ENCODE data around the gene IGF2BP1. TPM values are rescaled to one million over a fixed set of nuclear protein-coding genes. Genes with fewer than 3 reads are reported as not detected.
"Not testable (repeated sequence)": the region's sequence is repeated elsewhere in the genome, so short reads cannot be mapped to it uniquely, and the experiment has no call there.

Gene IGF2BP1
- polyA plus RNA-seq, 1 donor from 2014 or later = 13.0 TPM

- Histone ChIP-seq H3K4me2 (ENCODE audit: low read length) (no peak overlapping the region), H3K9ac (ENCODE audit: low read length) (no peak overlapping the region), H3K36me3 (ENCODE audit: insufficient read depth, low read length) (no peaks in the 10 kb centered on the region), H4K20me1 (ENCODE audit: insufficient read depth) (no peaks in the 10 kb centered on the region), H3F3A (ENCODE audit: insufficient read depth, low read length, poor library complexity, severe bottlenecking) (no peaks in the 10 kb centered on the region), H3K9me3 (ENCODE audit: low read length) (no peaks in the 10 kb centered on the region), H3K4me3 (ENCODE audit: low read length) (no peak overlapping the region), H3K9me2 (ENCODE audit: insufficient read depth, low read length) (no peaks in the 10 kb centered on the region), H2AFZ (ENCODE audit: low read depth, low read length) (no peak overlapping the region), H3K27me3 (ENCODE audit: insufficient read depth, low read depth, low read length) (no peaks in the 10 kb centered on the region), H3K79me2 (replicated peaks; ENCODE audit: insufficient read depth, low read length) (no peaks in the 10 kb centered on the region), H3K27ac (ENCODE audit: low read length) (no peak overlapping the region)
- TF ChIP-seq CTCF (IDR thresholded peaks at IDR 0.05; ENCODE audit: poor library complexity, severe bottlenecking) (no peak), TAF1 (IDR thresholded peaks at IDR 0.05; ENCODE audit: low read depth) (no peak), POLR2AphosphoS5 (IDR thresholded peaks at IDR 0.05) (no peak), MXI1 (conservative IDR thresholded peaks at IDR 0.05; ENCODE audit: poor library complexity, severe bottlenecking) (no peak), EP300 (conservative IDR thresholded peaks at IDR 0.05; ENCODE audit: poor library complexity, severe bottlenecking) (no peak), SMC3 (conservative IDR thresholded peaks at IDR 0.05; ENCODE audit: poor library complexity) (no peak), RAD21 (conservative IDR thresholded peaks at IDR 0.05) (no peak), REST (IDR thresholded peaks at IDR 0.05; ENCODE audit: borderline replicate concordance) (no peak), EZH2 (IDR thresholded peaks at IDR 0.05; ENCODE audit: borderline replicate concordance, insufficient read depth, low read length, poor library complexity, severe bottlenecking) (no peak)
Observed at GRCh38 chr17:49082231-49082630, 85.0 kb downstream of the IGF2BP1 start.

- H3K4me2 ChIP-seq (ENCODE audit: low read length); H3K27ac ChIP-seq (ENCODE audit: low read length); H3F3A ChIP-seq (ENCODE audit: insufficient read depth, low read length, poor library complexity, severe bottlenecking); H3K27me3 ChIP-seq (ENCODE audit: insufficient read depth, low read depth, low read length); H3K9ac ChIP-seq (ENCODE audit: low read length); H3K4me3 ChIP-seq (ENCODE audit: low read length); H4K20me1 ChIP-seq (ENCODE audit: insufficient read depth); H3K79me2 ChIP-seq (replicated peaks; ENCODE audit: insufficient read depth, low read length); H3K9me2 ChIP-seq (ENCODE audit: insufficient read depth, low read length); H3K9me3 ChIP-seq (ENCODE audit: low read length); H2AFZ ChIP-seq (ENCODE audit: low read depth, low read length); H3K36me3 ChIP-seq (ENCODE audit: insufficient read depth, low read length): not testable (repeated sequence)
Observed at GRCh38 chr17:49085046-49085445, 87.9 kb downstream of the IGF2BP1 start.

Measured in neural cell (in vitro differentiated cells).